HG02943 (cell line): ENCODE data around the gene RBM24.
"Not testable (repeated sequence)": the region's sequence is repeated elsewhere in the genome, so short reads cannot be mapped to it uniquely, and the experiment has no call there.

Source experiments
- ATAC-seq: cut with Tn5 transposase; IDR thresholded peaks from one replicate; pipeline ENCODE4 v1.9.1; 2021; ENCODE audit warnings: mild to moderate bottlenecking, low read depth, moderate library complexity; ENCODE audit not compliant: unreplicated experiment

Gene RBM24

GRCh38 chr6:17289630-17290061 is 8.5 kb downstream of the RBM24 start:
- ATAC-seq = no peak

DNA sequence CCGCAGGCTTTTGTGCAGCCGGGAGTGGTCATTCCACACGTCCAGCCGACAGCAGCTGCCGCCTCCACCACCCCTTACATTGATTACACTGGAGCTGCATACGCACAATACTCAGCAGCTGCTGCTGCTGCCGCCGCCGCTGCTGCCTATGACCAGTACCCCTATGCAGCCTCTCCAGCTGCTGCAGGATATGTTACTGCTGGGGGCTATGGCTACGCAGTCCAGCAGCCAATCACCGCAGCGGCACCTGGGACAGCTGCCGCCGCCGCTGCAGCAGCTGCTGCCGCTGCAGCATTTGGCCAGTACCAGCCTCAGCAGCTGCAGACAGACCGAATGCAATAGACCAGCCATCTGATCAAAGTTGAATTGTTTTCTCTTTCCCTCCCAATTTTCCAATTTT is 10.6 kb downstream of the RBM24 start:
- ATAC-seq = no peak

DNA sequence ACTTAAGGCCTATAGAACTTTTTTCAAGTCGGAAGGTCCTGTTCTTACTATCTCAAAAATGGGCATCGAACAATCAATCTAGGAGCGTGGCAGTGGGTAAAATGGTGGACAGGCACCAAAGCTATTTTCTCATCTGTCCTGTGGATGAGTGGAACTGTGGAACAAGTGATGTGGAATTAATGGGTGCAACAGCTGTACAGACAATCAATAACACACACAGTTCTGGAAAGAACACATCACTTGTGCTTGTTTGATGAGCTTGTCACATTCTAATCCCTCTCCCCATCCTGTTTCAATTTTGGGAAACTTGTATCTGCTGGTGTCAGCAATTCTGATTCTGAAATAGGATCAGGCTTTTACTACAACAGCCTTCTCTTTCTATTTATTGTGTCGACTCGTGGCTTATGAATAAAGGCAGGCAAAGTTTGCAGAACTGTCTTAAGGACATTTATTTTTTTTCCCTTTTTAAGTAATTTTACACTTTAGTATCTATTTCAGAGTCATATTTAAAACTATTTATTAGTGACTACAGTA is 11.5 kb downstream of the RBM24 start:
- no peak for ATAC-seq

- no peak for ATAC-seq
Observed at GRCh38 chr6:17293395-17293794, 12.2 kb downstream of the RBM24 start.

DNA sequence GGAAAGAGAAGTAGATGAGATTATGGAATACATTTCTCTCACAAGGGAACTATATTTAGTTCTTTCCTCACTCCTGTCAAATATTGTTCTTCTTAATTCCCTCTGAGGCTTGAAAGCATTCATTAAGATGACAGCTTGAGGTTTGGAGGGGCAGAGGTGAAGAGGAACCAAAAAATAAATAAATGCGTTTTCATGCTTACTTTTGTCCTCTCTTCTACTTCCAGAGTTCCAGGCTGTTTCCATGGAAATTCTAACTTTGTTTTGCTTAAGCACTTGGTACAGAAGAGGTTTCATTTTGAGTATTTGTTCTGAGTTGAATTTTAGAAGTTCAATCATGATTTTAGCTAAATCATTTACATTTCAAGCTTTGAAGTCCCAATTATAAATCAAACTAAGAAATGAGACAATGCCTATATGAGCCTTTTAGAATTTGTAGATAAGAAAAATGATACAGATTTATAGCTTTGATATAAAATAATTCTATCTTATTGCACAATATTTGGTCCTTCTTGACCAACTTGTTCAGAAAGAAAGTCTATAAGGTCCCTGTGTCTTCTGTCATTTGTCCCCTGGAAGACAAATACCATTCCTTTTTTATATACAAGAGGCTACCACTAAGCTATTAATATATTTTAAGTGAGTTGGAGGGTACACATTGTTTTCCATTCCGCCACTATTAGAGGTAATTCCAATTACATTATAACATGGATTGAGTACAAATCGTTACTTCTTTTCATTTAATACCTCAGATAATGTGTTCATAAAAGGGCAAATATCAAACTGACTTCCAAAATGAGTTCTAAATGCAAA is 16.3 kb downstream of the RBM24 start:
- no peak for ATAC-seq

GRCh38 chr6:17298257-17298656 is 17.1 kb downstream of the RBM24 start:
- ATAC-seq = no peak

- ATAC-seq = no peak
Observed at GRCh38 chr6:17299222-17299621, 18.1 kb downstream of the RBM24 start.

DNA sequence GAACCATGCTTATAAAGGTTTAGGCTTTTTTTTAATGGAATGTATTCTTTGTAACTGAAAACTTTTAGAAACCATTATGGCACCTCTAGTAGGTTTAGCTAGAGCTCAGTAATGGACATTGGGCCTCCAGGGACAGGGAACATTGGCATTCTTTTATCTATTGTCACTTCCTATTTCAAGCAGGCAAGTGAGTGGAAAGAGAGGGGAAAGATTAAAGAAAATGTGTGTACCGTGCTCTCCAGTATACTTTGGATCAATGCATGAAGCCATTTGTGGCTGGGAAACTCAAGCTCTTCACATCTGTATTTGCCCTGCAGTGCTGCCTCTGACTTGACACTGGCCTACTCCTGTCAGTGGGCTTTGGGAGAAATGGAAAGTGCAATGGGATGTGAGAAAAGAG is 18.6 kb downstream of the RBM24 start:
- no peak for ATAC-seq

DNA sequence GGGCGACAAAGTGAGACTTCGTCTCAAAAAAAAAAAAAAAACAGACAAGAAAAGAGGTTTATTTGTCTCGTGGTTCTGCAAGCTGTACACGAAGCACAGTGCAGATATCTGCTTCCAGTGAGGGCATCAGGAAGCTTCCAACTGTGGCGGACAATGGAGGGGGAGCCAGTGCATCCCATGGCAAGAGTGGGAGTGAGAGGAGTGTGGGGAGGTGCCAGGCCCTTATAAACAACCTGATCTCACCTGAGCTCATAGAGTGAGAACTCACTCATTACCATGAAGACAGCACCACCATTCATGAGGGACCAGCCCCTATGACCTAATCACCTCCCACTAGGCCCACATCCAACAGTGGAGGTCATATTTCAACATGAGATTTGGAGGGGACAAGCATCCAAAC is 19.5 kb downstream of the RBM24 start:
- ATAC-seq = no peak

DNA sequence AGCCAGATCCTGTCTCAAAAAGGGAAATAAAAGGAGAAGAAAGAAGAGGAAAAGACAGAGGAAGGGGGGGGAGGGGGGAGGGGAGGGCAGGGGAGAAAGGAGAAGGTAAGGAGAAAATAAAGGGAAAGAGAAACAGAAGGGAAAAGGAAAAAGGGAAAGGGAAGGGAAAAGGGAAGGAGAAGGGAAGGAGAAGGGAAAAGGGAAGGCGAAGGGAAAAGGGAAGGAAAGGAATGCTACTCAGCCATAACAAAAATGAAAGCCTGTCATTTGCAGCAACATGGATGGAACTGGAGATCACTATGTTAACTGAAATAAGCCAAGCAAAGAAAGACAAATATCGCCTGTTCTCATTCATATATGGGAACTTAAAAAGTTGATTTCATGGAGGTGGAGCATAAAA is 22.3 kb downstream of the RBM24 start:
- ATAC-seq = no peak

- ATAC-seq = no peak
Observed at GRCh38 chr6:17305219-17306001, 24.2 kb downstream of the RBM24 start.

DNA sequence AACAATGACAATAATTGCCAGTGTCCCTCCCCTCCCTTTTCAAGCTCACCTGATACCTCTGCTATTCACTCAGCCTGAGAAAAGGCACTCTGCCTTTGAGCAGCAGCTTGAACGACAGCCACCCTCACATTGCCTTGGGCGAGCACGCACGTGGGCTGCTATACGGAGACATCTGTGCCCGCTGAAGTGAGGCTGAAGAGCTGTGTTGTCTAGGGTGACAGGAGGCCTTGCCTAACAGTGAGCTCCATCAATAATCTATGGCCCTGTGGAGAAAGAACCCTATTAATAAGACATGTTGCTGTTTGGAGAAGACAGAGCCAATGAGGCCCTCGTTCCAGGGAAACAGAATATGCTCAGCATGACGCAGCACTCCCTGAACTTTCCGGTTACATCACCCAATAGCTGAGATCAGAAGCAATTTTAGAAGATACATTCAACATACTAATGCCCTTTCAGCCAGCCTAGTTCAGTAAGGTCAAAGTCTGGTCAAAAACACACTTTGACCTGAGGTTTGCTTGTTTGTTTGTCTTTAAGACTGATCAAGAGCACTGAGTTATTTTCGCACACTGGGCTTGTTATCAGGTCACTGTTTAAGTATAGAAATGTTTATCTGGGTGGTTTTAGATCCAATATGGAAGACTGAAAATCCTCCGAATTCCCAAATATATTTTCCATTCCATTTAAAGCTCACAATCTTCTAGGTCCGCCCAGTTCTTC is 30.6 kb downstream of the RBM24 start:
- ATAC-seq = no peak

GRCh38 chr6:17313238-17313637 is 32.1 kb downstream of the RBM24 start:
- ATAC-seq = not testable (repeated sequence)

DNA sequence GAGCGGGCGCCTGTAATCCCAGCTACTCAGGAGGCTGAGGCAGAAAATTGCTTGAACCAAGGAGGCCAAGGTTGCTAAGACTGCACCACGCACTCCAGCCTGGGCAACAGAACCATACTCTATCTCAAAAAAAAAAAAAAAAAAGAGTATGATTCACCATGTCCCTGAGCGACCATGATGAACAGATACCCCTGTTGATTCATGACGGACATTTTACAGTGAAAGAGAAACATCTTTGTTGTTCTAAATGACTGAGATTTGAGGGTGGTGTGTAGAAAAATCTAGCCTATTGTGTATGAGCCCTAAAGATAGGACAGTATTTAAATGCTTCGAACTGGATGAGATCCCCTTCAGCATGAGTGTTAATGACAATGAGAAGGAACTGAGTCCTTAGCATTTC is 32.8 kb downstream of the RBM24 start:
- ATAC-seq = no peak

GRCh38 chr6:17315262-17315661 is 34.1 kb downstream of the RBM24 start:
- no peak for ATAC-seq

DNA sequence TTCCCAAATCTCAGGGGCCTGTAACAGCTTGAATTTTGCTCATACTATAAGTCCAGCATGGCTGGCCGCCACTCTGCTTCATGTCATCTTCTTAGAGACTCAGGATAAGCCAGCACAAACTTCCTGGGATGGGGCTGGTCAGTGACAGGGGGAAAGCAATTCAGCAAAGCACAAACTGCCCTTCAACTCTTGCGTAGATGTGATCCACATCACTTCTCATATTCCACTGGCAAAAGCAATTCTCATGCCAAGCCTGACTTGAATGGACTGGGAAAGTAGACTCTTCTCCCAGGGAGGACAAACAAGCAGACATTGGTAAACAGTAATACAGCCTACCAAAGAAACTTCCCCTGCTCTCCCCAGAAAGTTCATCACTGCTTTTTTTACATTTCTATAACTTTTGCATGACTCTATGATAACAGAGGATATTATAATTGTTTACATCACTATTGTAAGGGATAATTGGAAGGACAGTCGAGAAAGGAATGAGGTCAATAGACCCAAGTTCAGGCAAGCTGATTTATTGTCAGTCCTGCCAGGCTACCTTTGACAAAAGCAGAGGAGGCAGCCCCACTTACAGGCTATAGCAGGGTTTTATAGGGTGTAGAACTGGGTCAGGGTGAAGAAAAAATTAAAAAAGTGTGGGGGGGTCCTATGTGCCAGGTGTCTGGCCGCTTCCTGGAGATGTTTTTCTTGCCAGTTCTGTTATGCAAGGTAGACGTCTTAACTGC is 37.4 kb downstream of the RBM24 start:
- ATAC-seq = no peak

- ATAC-seq = not testable (repeated sequence)
Observed at GRCh38 chr6:17320266-17320665, 39.1 kb downstream of the RBM24 start.

DNA sequence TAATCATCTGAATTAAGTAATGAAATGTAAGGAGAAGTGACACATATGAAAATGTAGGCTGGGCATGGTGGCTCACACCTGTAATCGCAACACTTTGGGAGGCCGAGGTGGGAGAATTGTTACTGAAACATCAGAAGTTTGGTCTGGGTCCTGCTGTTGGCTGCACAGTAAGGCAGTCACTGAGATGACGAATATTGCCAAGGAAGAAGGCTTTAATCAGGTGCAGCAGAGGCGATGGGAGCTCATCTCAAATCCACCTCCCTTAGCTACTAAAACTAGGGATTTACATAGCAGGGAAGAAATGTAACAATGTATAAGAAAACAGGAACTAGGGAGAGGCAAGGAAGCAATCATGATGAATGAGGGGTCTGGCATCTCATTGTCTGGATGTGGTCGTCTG is 50.1 kb downstream of the RBM24 start:
- no peak for ATAC-seq

DNA sequence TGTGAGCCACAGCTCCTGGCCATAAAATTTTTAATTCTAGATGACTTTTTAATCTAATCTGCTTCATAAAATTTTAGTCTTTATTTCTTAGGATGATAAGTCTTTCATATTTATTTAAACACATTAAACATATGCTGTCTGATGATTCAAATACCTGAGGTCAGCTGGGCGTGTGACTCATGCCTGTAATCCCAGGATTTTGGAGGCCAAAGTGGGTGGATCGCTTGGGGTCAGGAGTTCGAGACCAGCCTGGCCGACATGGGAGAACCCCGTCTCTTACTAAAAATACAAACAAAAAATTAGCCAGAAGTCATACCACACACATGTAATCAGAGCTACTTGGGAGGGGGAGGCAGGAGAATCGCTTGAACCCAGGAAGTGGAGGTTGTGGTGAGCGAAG is 53.1 kb downstream of the RBM24 start:
- ATAC-seq = no peak

- no peak for ATAC-seq
Observed at GRCh38 chr6:17336425-17336824, 55.3 kb downstream of the RBM24 start.
